BE2C (cell line): ENCODE measurements around the gene CDH23.

ENCODE experiments used
- DNase-seq: peaks from one replicate; pipeline ENCODE4 v3.0.0-alpha.2; 2020
- H3K27me3 ChIP-seq: fragments of 250-450 bp; sonication (Bioruptor Pico); 2 replicates; pipeline ENCODE4 v1.5.1; 2020; ENCODE audit warnings: mild to moderate bottlenecking
- H3K36me3 ChIP-seq: fragments of 250-450 bp; sonication (Bioruptor Pico); 2 replicates; pipeline ENCODE4 v1.5.1; 2020; ENCODE audit warnings: mild to moderate bottlenecking
- H3K4me1 ChIP-seq: fragments of 250-450 bp; sonication (Bioruptor Pico); 2 replicates; pipeline ENCODE4 v1.5.1; 2020
- H3K4me3 ChIP-seq: 2 replicates; pipeline ENCODE4 v1.5.1; 2011; ENCODE audit warnings: low read depth, low read length
- H3K9me3 ChIP-seq: fragments of 250-450 bp; sonication (Bioruptor Pico); 2 replicates; pipeline ENCODE4 v1.5.1; 2020
- TF ChIP-seq, protein P1 (sequence below): IDR thresholded peaks from 2 replicates; pipeline ENCODE4 v1.5.1; 2012; ENCODE audit warnings: mild to moderate bottlenecking, low read depth, low read length

CDH23 gene

DNA sequence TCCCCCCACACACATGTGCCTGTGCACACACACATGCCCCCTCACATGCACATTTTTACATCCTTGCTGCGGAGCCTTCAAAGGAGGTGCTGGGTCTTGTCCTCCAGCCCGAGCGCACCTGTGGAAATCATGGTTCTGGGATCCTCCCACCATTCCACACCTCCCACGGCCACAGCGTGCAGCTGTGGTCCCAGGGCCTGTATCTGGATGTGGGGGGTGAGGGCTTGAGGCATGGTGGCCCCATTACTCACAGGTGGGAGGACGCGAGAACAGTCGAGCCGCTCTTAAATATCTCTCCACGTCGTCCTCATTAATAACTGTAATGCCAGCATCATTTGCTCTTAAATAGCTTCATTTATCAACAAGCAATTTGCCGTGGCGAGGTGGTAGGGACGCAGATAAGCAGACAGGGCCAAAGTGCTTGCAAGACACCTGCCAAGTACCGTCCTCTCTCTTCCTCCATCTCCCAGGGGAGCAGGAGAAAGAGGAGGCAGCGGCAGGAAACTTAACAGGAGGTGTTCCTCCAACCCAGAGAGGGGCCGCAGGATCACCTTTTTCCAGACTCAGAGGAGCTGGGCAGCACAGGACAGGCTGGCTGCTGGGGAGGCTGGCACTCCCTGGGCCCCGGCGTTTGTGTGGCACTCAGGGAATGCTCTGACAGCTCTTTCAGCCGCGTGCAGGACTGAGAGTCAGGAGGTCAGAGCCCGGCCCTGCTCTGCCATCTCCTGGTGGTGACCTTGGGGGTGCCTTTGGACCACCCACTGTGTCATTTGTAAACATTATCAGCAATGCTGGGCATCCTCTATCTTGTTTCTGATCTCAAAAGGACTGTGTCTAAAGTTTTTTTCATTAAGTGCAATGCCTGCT lies 87.4 kb downstream of the CDH23 start:
- Histone ChIP-seq H3K4me3 (no peak overlapping the region), H3K36me3 (no peaks in the 10 kb centered on the region), H3K9me3 (no peaks in the 10 kb centered on the region), H3K4me1 (no peaks in the 10 kb centered on the region), H3K27me3 (peaks cover 3% of the 10 kb centered on the region; the same call in 1 of the 2 replicates)
- TF ChIP-seq, protein P1, sequence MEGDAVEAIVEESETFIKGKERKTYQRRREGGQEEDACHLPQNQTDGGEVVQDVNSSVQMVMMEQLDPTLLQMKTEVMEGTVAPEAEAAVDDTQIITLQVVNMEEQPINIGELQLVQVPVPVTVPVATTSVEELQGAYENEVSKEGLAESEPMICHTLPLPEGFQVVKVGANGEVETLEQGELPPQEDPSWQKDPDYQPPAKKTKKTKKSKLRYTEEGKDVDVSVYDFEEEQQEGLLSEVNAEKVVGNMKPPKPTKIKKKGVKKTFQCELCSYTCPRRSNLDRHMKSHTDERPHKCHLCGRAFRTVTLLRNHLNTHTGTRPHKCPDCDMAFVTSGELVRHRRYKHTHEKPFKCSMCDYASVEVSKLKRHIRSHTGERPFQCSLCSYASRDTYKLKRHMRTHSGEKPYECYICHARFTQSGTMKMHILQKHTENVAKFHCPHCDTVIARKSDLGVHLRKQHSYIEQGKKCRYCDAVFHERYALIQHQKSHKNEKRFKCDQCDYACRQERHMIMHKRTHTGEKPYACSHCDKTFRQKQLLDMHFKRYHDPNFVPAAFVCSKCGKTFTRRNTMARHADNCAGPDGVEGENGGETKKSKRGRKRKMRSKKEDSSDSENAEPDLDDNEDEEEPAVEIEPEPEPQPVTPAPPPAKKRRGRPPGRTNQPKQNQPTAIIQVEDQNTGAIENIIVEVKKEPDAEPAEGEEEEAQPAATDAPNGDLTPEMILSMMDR = no peak
- DNase-seq = no peak

DNA sequence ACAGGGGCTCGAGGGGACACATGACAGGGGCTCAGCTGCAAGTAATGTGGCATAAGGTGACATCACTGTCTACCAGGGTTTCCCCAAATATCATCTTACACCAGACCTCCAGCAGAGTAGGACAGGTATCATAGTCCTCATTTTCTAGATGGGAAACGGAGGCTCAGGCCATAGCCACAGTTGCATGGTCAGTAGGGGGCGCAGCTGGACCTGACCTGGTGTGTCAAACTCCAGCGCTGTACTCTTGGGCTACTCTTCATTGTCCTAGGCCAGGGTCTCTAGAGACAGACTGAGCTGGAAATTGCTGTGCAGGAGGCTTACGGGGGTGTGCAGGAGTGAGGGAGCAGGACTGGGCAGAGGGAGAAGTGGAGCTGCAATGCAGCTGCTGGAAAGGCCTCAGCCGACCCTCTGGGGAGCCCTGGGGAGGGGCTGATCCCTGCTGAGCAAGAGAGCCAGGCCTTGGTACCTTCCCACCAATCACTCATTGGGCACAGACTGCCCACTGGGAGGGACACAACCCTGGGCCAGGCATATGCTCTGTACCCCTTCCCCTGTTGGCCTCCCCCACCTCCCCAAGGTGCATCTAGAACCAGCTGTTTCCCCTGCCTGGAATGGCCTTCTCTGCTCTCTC lies 89.9 kb downstream of the CDH23 start:
- H3K4me1 ChIP-seq = no peaks in the 10 kb centered on the region
- H3K4me3 ChIP-seq = no peak overlapping the region
- H3K36me3 ChIP-seq = no peaks in the 10 kb centered on the region
- no peaks in the 10 kb centered on the region for H3K9me3 ChIP-seq
- peaks cover 3% of the 10 kb centered on the region; the same call in 1 of the 2 replicates for H3K27me3 ChIP-seq
- peak; percentile 85 for DNase-seq
- TF ChIP-seq, protein P1 = peak; percentile 92

DNA sequence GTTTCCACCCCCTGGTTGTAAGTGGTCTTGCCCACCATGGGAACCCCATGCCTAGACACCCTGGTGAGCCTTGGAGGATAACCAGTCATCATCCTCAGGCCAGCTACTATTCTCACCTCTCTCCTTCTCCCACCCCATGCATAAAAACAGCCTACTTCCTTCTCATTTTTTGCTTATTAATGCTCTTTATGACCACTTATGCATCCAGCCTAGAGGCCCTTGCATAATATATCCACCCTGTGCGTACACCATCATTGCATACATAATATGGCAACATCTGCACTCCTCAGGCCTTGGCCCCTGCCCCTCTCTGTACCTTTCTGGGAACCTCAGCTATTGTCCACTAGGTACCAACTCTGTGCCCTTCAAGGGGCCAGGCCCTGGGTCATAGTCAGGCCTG lies 91.0 kb downstream of the CDH23 start:
- Histone ChIP-seq H3K9me3 (no peaks in the 10 kb centered on the region), H3K4me3 (no peak overlapping the region), H3K4me1 (no peaks in the 10 kb centered on the region), H3K36me3 (no peaks in the 10 kb centered on the region), H3K27me3 (peaks cover 3% of the 10 kb centered on the region; the same call in 1 of the 2 replicates)
- DNase-seq = no peak
- TF ChIP-seq, protein P1 = no peak

DNA sequence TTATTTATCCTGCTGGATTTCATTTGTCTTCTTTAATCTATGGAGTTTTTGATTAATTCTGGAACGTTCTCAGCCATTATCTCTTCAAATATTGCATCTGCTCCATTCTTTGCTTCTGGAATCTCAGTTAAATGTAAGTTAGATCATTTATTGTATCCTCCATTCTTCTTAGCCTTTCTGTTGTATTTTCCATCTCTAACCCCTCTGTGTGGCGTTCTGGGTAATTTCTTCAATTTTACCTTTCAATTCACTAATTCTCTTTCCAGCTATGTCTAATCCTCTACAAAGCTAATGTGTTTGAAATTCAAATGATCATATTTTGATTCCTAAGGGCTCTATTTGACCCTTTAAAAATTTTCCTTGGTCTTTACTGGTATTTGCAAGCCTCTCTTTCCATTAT lies 92.4 kb downstream of the CDH23 start:
- no peaks in the 10 kb centered on the region for H3K9me3 ChIP-seq
- no peak for DNase-seq
- H3K27me3 ChIP-seq = no peaks in the 10 kb centered on the region; the same call in 1 of the 2 replicates
- no peak overlapping the region for H3K4me3 ChIP-seq
- TF ChIP-seq, protein P1 = no peak
- H3K4me1 ChIP-seq = no peaks in the 10 kb centered on the region
- H3K36me3 ChIP-seq = no peaks in the 10 kb centered on the region

DNA sequence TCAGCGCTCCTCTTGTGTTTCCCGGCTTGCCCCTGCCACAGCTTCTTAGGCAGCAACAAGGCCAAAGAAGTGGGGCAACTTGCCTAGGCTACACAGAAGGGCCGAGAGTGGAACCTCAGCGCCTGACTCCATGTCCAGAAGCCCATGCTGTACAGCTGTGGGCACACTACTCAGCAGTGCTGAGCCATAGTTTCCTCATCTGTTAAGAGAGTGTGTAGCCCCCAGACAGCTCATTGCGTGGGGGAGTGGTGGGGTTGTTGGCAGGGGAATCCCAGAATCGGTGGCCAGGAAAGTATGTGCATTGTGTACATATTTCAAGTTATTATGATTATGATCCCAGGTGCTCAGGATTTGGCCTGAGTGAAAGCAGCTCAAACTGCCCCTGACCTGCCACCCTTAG lies 96.2 kb downstream of the CDH23 start:
- no peak for DNase-seq
- peaks cover 11% of the 10 kb centered on the region for H3K4me1 ChIP-seq
- no peak overlapping the region for H3K4me3 ChIP-seq
- no peaks in the 10 kb centered on the region for H3K27me3 ChIP-seq
- TF ChIP-seq, protein P1 = no peak
- no peaks in the 10 kb centered on the region for H3K36me3 ChIP-seq
- H3K9me3 ChIP-seq = no peaks in the 10 kb centered on the region

DNA sequence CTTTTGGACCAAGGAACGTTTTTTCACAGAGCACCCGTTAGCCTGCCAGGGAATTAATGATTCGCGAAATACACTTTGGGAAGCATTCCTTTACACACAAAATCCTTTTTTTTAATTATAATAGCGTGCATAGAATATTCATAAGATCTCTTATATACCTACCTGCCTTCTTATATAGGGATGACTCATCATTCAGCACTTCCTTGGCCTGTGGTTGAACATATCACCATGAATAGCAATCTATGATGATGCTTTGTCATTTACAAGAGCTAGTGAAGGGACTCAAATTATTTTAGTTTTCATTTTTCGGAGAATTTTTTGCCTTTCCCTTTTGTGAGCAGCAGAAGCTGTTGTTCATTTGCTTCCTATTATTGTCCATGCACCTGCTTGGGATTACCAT lies 97.0 kb downstream of the CDH23 start:
- H3K4me3 ChIP-seq = no peak overlapping the region
- TF ChIP-seq, protein P1 = no peak
- no peaks in the 10 kb centered on the region for H3K9me3 ChIP-seq
- no peak for DNase-seq
- no peaks in the 10 kb centered on the region for H3K36me3 ChIP-seq
- no peaks in the 10 kb centered on the region for H3K27me3 ChIP-seq
- H3K4me1 ChIP-seq = peaks cover 11% of the 10 kb centered on the region
